ENCODE data around the gene JPH4. TPM values are rescaled to one million over a fixed set of nuclear protein-coding genes. Genes with fewer than 3 reads are reported as not detected.
A peak's percentile ranks its signal among the peaks of the same experiment; 100 is the strongest.

The JPH4 gene
- total and polyA plus RNA-seq, 7 experiments from 2014 or later: 0.13 to 1.2 (median 0.16) TPM; not detected in 4

- POLR2A ChIA-PET: no interaction called here
- Mint-ChIP-seq H3K36me3 (peaks cover 0 to 12% (median 0%) of the 10 kb centered on the region in 5 donors), H3K9me3 (peaks cover 0 to 6% (median 0%) of the 10 kb centered on the region in 11 donors), H3K4me3 (no peak overlapping the region), H3K4me1 (peaks cover 15 to 31% (median 29%) of the 10 kb centered on the region in 7 donors), H3K27ac (no peak overlapping the region), H3K27me3 (peaks cover 0 to 11% (median 0%) of the 10 kb centered on the region in 5 donors)
- no peaks in the 10 kb centered on the region for H3K27me3 ChIP-seq (ENCODE audit: control insufficient read depth in 2 of 2, insufficient read depth in 2 of 2, low read length in 2 of 2)
- DNase-seq: no peak
- H3K9me3 ChIP-seq (ENCODE audit: control insufficient read depth in 2 of 3, low read length in 3 of 3): no peaks in the 10 kb centered on the region
- peaks cover 20 to 24% of the 10 kb centered on the region in 2 donors for H3K4me1 ChIP-seq (ENCODE audit: control insufficient read depth in 2 of 2, insufficient read depth in 2 of 2, low read length in 2 of 2)
- CTCF ChIA-PET: interaction anchor here (0.6 to 5.4 kb wide), 2 partner anchors 19 to 161 kb away, joined by 4 to 41 read pairs; partner anchors contain the start of gene DHRS2
- no peak overlapping the region for H3K4me3 ChIP-seq (ENCODE audit: low read length)
- ATAC-seq: no peak
- intact Hi-C loops (cut with micrococcal nuclease): no loop called here
- no peak overlapping the region for H3K27ac ChIP-seq (ENCODE audit: low read depth, low read length)
- no peaks in the 10 kb centered on the region for H3K36me3 ChIP-seq (ENCODE audit: control insufficient read depth in 2 of 3, insufficient read depth in 3 of 3, low read length in 3 of 3)
These were observed 35.8 kb upstream of the JPH4 start for GRCh38 chr14:23614395-23614828.

GRCh38 chr14:23613242-23614070 is 34.9 kb upstream of the JPH4 start:
- CTCF ChIA-PET: interaction anchor here (0.6 to 5.4 kb wide), 3 partner anchors 20 to 292 kb away, joined by 3 to 41 read pairs (median 4); partner anchors contain the start of gene DHRS2
- peaks cover 5 to 21% (median 7%) of the 10 kb centered on the region in 5 donors for H3K36me3 Mint-ChIP-seq
- H3K4me3 Mint-ChIP-seq: no peak overlapping the region
- no peaks in the 10 kb centered on the region for H3K27me3 ChIP-seq (ENCODE audit: control insufficient read depth in 2 of 2, insufficient read depth in 2 of 2, low read length in 2 of 2)
- peaks cover 0 to 6% (median 0%) of the 10 kb centered on the region in 5 donors for H3K27me3 Mint-ChIP-seq
- no peak overlapping the region for H3K27ac ChIP-seq (ENCODE audit: low read depth, low read length)
- H3K27ac Mint-ChIP-seq: peak overlapping the region in 1 of 9 donors; percentile 5
- intact Hi-C loops (cut with micrococcal nuclease): no loop called here
- no peaks in the 10 kb centered on the region for H3K36me3 ChIP-seq (ENCODE audit: control insufficient read depth in 2 of 3, insufficient read depth in 3 of 3, low read length in 3 of 3)
- peaks cover 22 to 41% (median 38%) of the 10 kb centered on the region in 7 donors for H3K4me1 Mint-ChIP-seq
- H3K9me3 Mint-ChIP-seq: peaks cover 0 to 7% (median 6%) of the 10 kb centered on the region in 11 donors
- no peak overlapping the region for H3K4me3 ChIP-seq (ENCODE audit: low read length)
- no peaks in the 10 kb centered on the region for H3K9me3 ChIP-seq (ENCODE audit: control insufficient read depth in 2 of 3, low read length in 3 of 3)
- ATAC-seq (no peak), DNase-seq (no peak)
- POLR2A ChIA-PET: interaction anchor here (0.6 kb wide), 1 partner anchor 848 kb away, joined by 3 read pairs; no protein-coding TSS in a partner anchor
- peaks cover 20 to 31% of the 10 kb centered on the region in 2 donors for H3K4me1 ChIP-seq (ENCODE audit: control insufficient read depth in 2 of 2, insufficient read depth in 2 of 2, low read length in 2 of 2)

GRCh38 chr14:23612802-23613201 is 34.2 kb upstream of the JPH4 start:
- H3K36me3 Mint-ChIP-seq: peaks cover 5 to 21% (median 7%) of the 10 kb centered on the region in 5 donors
- CTCF ChIA-PET: interaction anchor here (1.3 to 5.4 kb wide), 3 partner anchors 21 to 24 kb away, joined by 4 to 41 read pairs (median 8); partner anchors contain the start of gene DHRS2
- intact Hi-C loops (cut with micrococcal nuclease): no loop called here

GRCh38 chr14:23612354-23612732 is 33.8 kb upstream of the JPH4 start:
- Histone ChIP-seq H3K4me3 (ENCODE audit: low read length) (no peak overlapping the region), H3K9me3 (ENCODE audit: control insufficient read depth in 2 of 3, low read length in 3 of 3) (no peaks in the 10 kb centered on the region), H3K27ac (ENCODE audit: low read depth, low read length) (no peak overlapping the region), H3K36me3 (ENCODE audit: control insufficient read depth in 2 of 3, insufficient read depth in 3 of 3, low read length in 3 of 3) (no peaks in the 10 kb centered on the region), H3K27me3 (ENCODE audit: control insufficient read depth in 2 of 2, insufficient read depth in 2 of 2, low read length in 2 of 2) (no peaks in the 10 kb centered on the region), H3K4me1 (ENCODE audit: control insufficient read depth in 2 of 2, insufficient read depth in 2 of 2, low read length in 2 of 2) (peaks cover 20 to 31% of the 10 kb centered on the region in 2 donors)
- intact Hi-C loops (cut with micrococcal nuclease): no loop called here
- POLR2A ChIA-PET: interaction anchor here (0.6 kb wide), 2 partner anchors 15 to 1717 kb away, joined by 3 to 4 read pairs; no protein-coding TSS in a partner anchor
- Mint-ChIP-seq H3K4me3 (no peak overlapping the region), H3K27me3 (peaks cover 0 to 4% (median 0%) of the 10 kb centered on the region in 5 donors), H3K4me1 (peaks cover 21 to 42% (median 38%) of the 10 kb centered on the region in 7 donors), H3K9me3 (peaks cover 0 to 7% (median 6%) of the 10 kb centered on the region in 11 donors), H3K36me3 (peaks cover 5 to 21% (median 8%) of the 10 kb centered on the region in 5 donors), H3K27ac (peak overlapping the region in 7 of 9 donors; percentile 5 to 83 (median 37))
- no peak for ATAC-seq
- DNase-seq: no peak
- CTCF ChIA-PET: interaction anchor here (1.0 to 5.4 kb wide), 3 partner anchors 15 to 23 kb away, joined by 3 to 41 read pairs (median 8); partner anchors contain the start of gene DHRS2

More at GRCh38 chr14:23612802-23613201, 34.2 kb upstream of the JPH4 start:
- Mint-ChIP-seq H3K27me3 (peaks cover 0 to 4% (median 0%) of the 10 kb centered on the region in 5 donors), H3K9me3 (peaks cover 0 to 7% (median 6%) of the 10 kb centered on the region in 11 donors), H3K27ac (peak overlapping the region in 5 of 9 donors; percentile 5 to 81 (median 36)), H3K4me1 (peaks cover 21 to 42% (median 38%) of the 10 kb centered on the region in 7 donors), H3K4me3 (no peak overlapping the region)
- DNase-seq (no peak), ATAC-seq (no peak)
- H3K4me3 ChIP-seq (ENCODE audit: low read length): no peak overlapping the region
- no peaks in the 10 kb centered on the region for H3K36me3 ChIP-seq (ENCODE audit: control insufficient read depth in 2 of 3, insufficient read depth in 3 of 3, low read length in 3 of 3)
- no peaks in the 10 kb centered on the region for H3K9me3 ChIP-seq (ENCODE audit: control insufficient read depth in 2 of 3, low read length in 3 of 3)
- POLR2A ChIA-PET: interaction anchor here (0.6 kb wide), 1 partner anchor 15 kb away, joined by 4 read pairs; no protein-coding TSS in a partner anchor
- no peak overlapping the region for H3K27ac ChIP-seq (ENCODE audit: low read depth, low read length)
- no peaks in the 10 kb centered on the region for H3K27me3 ChIP-seq (ENCODE audit: control insufficient read depth in 2 of 2, insufficient read depth in 2 of 2, low read length in 2 of 2)
- peaks cover 20 to 31% of the 10 kb centered on the region in 2 donors for H3K4me1 ChIP-seq (ENCODE audit: control insufficient read depth in 2 of 2, insufficient read depth in 2 of 2, low read length in 2 of 2)

GRCh38 chr14:23610815-23611289 is 32.3 kb upstream of the JPH4 start:
- H3K27me3 Mint-ChIP-seq: peaks cover 0 to 4% (median 0%) of the 10 kb centered on the region in 5 donors
- Histone ChIP-seq H3K36me3 (ENCODE audit: control insufficient read depth in 2 of 3, insufficient read depth in 3 of 3, low read length in 3 of 3) (no peaks in the 10 kb centered on the region), H3K27me3 (ENCODE audit: control insufficient read depth in 2 of 2, insufficient read depth in 2 of 2, low read length in 2 of 2) (no peaks in the 10 kb centered on the region), H3K9me3 (ENCODE audit: control insufficient read depth in 2 of 3, low read length in 3 of 3) (no peaks in the 10 kb centered on the region), H3K27ac (ENCODE audit: low read depth, low read length) (peak overlapping the region; percentile 57), H3K4me1 (ENCODE audit: control insufficient read depth in 2 of 2, insufficient read depth in 2 of 2, low read length in 2 of 2) (peaks cover 20 to 31% of the 10 kb centered on the region in 2 donors), H3K4me3 (ENCODE audit: low read length) (peak overlapping the region; percentile 14)
- peak overlapping the region; percentile 85 to 98 (median 95) for H3K27ac Mint-ChIP-seq
- POLR2A ChIA-PET: interaction anchor here (1.2 to 1.5 kb wide), 2 partner anchors 22 to 44 kb away, joined by 3 to 4 read pairs; partner anchors contain the start of gene AP1G2
- H3K36me3 Mint-ChIP-seq: peaks cover 5 to 21% (median 8%) of the 10 kb centered on the region in 5 donors
- DNase-seq: no peak
- H3K4me3 Mint-ChIP-seq: peak overlapping the region in 9 of 10 donors; percentile 30 to 92 (median 86)
- peak; percentile 63 for ATAC-seq
- intact Hi-C loops (cut with micrococcal nuclease): no loop called here
- CTCF ChIA-PET: interaction anchor here (0.7 to 5.4 kb wide), 7 partner anchors 10 to 343 kb away, joined by 3 to 41 read pairs (median 3); partner anchors contain the start of genes DHRS2 and DHRS4
- H3K9me3 Mint-ChIP-seq: peaks cover 0 to 7% (median 6%) of the 10 kb centered on the region in 11 donors
- peaks cover 21 to 42% (median 39%) of the 10 kb centered on the region in 7 donors for H3K4me1 Mint-ChIP-seq
